ENCODE data around the gene MAST4.

DNA sequence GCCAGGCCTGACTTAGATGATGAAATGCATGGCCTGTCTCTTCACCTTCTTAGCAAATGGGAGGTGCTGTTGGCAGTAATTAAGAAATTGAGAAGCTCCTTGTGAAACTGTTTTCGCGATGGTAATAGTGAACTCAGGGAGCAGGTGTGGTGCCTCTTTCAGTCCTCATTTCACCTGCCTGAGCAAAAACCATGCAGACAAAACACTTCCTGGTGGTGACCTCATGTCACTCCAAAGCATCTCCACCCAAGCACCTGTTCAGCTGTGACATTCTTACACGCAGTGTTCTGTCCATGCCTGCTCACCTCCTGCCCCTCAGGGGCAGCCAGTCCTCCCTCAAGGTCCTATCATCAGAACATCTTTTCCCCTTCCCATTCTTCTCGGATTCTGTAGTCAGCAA, 453.9 kb downstream of the MAST4 start:
- TF ChIP-seq, protein P1, sequence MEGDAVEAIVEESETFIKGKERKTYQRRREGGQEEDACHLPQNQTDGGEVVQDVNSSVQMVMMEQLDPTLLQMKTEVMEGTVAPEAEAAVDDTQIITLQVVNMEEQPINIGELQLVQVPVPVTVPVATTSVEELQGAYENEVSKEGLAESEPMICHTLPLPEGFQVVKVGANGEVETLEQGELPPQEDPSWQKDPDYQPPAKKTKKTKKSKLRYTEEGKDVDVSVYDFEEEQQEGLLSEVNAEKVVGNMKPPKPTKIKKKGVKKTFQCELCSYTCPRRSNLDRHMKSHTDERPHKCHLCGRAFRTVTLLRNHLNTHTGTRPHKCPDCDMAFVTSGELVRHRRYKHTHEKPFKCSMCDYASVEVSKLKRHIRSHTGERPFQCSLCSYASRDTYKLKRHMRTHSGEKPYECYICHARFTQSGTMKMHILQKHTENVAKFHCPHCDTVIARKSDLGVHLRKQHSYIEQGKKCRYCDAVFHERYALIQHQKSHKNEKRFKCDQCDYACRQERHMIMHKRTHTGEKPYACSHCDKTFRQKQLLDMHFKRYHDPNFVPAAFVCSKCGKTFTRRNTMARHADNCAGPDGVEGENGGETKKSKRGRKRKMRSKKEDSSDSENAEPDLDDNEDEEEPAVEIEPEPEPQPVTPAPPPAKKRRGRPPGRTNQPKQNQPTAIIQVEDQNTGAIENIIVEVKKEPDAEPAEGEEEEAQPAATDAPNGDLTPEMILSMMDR (IDR thresholded peaks at IDR 0.05) = no peak
- no peak for TF ChIP-seq POLR2A (IDR thresholded peaks at IDR 0.05)

Data from tibial nerve (tissue), 3 donors.